ELR (cell line): ENCODE measurements around the gene GSE1.

Source experiments
- DNase-seq: peaks from one replicate; pipeline ENCODE4 v3.0.0-alpha.2; 2015; ENCODE audit warnings: low read depth

The GSE1 gene

GRCh38 chr16:85707528-85708095 is 94.5 kb downstream of the GSE1 start:
- no peak for DNase-seq

DNA sequence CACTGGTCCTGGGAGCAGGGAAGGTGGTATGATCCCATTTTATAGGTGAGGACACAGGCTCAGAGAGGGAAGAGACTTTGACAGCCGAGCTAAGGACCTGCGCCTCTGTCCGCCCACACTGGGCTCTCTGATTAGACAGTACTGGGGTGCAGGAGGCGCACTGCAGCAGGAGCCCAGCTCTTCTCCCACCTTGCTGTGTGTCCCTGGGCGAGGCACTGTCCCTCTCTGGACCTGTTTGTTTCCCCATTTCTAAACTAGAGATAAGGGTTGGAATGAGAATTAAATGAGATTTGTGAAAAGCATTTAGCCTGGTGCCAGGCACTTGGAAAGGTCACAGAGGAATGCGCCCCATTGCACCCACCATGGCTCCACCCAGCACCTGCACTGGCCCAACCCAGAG is 95.2 kb downstream of the GSE1 start:
- no peak for DNase-seq

GRCh38 chr16:85709766-85710585 is 96.9 kb downstream of the GSE1 start:
- DNase-seq = no peak

GRCh38 chr16:85710732-85711131 is 97.6 kb downstream of the GSE1 start:
- DNase-seq = no peak

DNA sequence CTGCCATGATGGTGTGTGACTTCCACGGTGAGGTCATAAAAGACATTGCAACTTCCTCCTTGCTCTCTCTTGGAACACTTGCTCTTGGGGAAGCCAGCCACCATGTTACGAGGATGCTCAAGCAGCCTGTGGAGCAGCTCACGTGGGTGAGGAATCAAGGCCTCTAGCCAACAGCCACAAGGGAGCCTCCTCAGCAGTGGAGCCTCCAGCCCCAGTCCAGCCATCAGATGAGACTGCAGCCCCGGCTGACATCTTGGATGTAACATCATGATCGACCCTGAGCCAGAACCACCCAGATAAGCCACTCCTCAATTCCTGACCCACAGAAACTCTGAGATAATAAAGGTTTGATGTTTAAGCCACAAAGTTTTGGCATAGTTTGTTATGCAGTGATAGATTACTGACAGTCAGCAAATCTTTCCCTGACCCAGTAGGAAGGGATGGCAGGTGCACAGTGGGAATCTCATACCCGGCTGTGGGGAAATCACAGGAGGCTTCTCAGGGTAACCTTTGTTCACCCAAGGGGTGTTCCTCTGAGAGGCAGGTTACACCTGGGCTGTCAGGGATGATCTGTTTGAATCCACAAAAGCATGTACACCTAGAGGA is 99.0 kb downstream of the GSE1 start:
- DNase-seq = no peak

- DNase-seq = no peak
Observed at GRCh38 chr16:85712801-85713200, 99.7 kb downstream of the GSE1 start.

DNA sequence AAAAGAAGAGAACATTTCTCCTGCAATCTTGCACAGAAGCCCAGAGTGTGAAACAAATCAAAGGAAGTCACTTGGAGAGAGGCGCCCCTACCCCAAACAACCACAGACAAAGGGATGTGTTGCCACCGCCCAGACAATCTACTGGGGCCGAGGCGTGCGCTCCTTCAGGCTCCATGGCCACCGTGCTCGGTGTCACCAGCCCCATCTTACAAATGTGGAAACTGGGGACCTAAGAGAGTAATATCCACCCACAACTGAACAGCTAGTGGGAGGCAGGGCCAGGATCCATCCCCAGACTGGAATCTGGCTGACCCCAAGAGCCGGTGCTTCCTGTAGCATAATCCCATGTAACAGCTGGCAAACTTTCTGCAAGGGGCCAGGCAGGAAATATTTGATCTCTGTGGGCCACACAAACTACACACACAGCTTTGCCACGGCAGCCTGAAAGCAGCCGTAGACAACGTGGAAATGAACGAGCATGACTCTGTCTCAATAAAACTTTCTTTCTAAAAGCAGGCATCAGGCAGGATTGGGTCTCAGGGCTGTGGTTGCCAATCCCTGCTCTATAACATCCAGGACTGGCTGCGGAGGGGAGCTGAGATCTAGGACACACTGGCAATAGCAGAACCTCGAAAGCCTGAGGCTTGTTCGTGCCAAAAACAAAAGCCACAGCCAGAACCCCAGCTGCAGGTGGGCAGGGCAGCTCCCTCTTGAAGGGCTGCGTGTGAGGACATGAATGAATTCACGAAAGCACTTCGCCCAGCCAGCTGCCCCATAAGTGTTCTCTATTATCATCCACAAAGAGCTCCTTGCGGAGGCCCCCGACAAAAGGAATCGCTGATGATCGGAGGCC is 102.3 kb downstream of the GSE1 start:
- no peak for DNase-seq

DNA sequence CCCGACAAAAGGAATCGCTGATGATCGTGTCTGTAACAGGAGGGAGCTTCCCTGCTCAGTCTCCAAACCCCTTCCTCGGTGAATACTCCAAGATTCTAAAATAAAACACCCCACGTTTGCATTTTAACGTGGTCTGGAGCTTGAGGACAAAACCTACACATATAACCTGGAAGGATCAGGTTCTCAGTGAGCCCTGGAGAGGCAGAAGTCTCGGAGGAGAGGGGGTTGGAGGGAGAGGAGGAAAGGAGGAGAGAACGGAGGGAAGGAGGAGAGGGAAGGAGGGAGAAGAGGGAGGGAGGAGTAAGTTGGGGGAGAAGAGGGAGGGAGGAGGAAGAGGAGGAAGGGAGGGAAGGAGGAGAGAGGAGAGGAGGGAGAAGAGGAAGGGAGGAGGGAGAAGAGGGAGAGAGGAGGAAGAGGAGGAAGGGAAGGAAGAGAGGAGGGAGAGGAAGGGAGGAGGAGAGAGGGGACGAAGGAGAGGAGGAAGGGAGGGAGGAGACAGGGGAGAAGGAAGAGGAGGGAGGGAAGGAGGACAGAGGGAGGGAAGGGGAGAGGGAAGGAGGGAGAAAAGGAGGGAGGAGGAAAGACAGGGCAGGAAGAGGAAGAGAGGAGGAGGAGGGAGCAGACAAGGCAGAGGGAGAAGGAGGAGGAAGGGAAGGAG is 103.0 kb downstream of the GSE1 start:
- no peak for DNase-seq

DNA sequence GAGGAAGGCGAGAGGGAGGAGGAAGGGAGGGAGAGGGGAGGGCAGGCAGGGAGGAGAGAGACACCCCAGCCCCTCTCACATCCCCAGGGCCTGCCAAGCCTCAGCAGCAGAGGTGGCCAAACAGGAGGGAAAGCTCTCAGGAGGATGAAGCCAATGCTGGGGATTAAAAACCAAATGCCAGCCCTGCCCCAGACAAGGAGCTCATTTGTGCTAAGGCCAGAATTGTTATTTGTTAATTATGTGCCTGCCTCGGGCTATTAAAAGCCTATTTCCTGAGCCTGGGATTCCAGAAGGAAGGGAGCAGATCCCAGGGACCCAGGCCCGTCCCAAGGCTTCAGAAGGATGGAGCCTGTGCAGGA is 103.5 kb downstream of the GSE1 start:
- DNase-seq = no peak

GRCh38 chr16:85717393-85718152 is 104.5 kb downstream of the GSE1 start:
- DNase-seq = peak; percentile 77

DNA sequence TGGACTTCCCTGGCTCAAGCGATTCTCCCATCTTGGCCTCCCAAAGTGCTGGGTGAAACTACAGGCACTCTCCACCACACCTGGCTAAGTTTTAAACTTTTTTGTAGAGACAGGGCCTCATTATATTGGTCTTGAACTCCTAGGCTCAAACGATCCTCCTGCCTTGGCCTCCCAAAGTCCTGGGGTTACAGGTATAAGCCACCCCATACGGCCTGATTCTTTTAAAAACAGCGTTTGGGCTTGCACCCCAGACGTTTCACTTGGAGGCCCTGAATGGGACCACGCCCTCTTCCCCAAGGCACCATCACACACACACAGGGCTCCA is 105.0 kb downstream of the GSE1 start:
- no peak for DNase-seq

DNA sequence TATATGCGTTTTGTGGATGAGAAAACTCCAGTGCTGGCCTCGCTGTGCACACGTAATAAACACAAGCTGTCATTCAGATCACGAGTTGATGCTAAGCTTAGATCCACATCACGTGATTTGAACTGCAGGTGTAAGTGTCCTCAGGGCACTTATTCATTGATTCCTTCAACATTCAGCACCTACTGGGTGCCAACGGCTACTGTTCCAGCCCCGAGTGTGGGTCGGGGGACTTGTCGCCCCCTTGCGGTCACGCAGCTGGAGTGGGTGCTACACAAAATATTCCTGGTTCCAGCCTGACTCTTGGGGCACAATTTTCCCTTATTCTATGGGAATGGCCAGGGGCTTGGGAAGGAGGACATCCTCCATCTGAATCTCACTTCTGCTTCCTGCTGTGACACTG is 105.6 kb downstream of the GSE1 start:
- DNase-seq = peak; percentile 39

DNA sequence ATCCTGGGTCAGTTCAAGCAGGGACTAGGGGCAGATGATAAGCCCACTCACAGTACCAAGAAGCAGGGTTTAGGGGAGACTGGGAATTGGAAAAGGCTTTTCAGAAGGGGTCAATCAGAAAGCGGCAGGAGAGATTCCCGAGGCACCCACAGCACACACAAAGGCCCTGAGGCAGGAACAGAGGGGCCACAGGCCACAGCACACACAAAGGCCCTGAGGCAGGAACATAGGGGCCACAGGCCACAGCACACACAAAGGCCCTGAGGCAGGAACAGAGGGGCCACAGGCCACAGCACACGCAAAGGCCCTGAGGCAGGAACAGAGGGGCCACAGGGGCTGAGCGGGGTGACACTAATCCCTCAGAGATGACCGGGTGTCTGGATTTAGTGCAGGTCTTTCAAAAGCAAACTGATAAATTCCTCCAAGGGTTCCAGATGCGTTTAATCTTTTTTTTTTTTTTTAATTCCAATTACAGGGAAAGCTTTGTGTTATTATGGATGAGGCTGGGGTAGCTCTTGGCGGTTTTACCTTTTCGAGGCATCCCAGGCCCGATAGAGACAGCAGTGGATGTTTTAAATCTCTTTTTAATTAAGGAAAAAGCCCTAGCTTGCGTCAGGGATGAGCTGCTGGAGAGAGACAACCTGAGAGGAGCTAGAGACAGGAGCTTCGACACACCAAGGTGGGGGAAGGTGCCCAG is 106.6 kb downstream of the GSE1 start:
- no peak for DNase-seq

DNA sequence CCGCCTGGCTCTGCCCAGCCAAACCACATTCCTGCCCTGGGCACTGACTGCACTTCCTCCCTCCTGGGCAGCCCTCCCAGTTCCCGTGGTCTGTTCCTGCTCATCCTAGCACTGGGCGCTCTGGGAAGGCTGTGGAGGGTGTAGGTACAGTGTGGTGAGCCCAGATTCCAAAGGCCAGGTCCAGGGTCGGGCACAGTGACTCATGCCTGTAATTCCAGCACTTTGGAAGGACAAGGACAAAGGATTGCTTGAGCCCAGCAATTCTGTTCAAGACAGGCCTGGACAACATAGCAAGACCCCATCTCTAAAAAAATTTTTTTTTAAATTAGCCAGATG is 107.1 kb downstream of the GSE1 start:
- DNase-seq = peak; percentile 37

DNA sequence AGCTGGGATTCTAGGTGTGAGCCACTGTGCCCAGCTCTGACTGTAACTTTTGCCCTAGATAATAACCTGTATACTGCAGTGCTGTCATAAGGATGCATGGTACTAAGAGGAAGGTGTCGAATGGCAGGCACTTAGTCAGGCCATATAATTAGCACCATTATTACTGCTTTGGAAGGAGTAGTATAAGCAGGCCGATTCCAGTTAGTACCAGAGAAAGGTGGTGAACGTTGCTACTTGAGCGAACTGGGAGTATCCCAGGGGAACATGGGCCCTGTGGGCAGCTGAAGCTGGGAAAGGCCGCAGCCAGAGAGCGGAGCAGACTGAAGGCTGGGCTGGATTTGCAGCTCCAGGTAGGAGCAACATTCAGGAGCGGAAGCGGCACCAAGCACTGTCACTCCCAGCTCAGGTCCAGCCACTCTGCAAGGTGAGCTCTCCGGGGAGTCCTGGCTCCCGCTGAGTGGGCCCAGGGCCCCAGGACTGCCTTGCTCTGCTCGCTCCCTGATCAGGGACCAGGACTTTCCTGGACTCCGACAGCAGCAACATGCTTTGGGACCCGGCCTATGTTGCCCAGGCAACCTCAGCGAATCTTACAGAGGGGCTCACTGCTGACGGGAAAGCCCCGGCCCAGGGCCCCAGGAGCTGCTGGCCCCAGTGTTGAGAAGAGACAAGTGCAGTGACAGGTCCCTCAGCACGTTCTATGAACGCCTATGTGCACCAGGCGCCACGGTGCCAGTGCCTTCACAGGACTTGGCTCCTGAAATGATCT is 109.2 kb downstream of the GSE1 start:
- DNase-seq = no peak

- DNase-seq = no peak
Observed at GRCh38 chr16:85724126-85724879, 111.2 kb downstream of the GSE1 start.

GRCh38 chr16:85724936-85725335 is 111.8 kb downstream of the GSE1 start:
- no peak for DNase-seq
